Measurements from ENCODE around the gene TAS2R8.

- TF ChIP-seq CTCF (IDR thresholded peaks at IDR 0.05) = no peak
- no peak for TF ChIP-seq POLR2A (IDR thresholded peaks at IDR 0.05)
Observed at GRCh38 chr12:10759657-10760056, 47.4 kb downstream of the TAS2R8 start.

Measured in tibial nerve (tissue), 3 donors.